HEK293T (cell line): Measurements from ENCODE around the gene ORC2.

Experiments used
- BHLHE40 ChIP-seq: fragments of 450-650 bp; IDR thresholded peaks from 2 replicates; pipeline ENCODE4 v1.6.1; 2016; ENCODE audit warnings: mild to moderate bottlenecking, moderate library complexity, borderline replicate concordance
- ELF4 ChIP-seq: fragments of 450-650 bp; IDR thresholded peaks from 2 replicates; pipeline ENCODE4 v1.6.1; 2017; ENCODE audit warnings: antibody characterized with exemption
- FOXA1 ChIP-seq: fragments of 450-650 bp; IDR thresholded peaks from 2 replicates; pipeline ENCODE4 v1.6.1; 2016; ENCODE audit warnings: mild to moderate bottlenecking
- FOXM1 ChIP-seq: fragments of 450-650 bp; IDR thresholded peaks from 2 replicates; pipeline ENCODE4 v1.6.1; 2017; ENCODE audit warnings: mild to moderate bottlenecking, borderline replicate concordance
- TARDBP ChIP-seq: fragments of 450-650 bp; IDR thresholded peaks from 2 replicates; pipeline ENCODE4 v1.6.1; 2016

GRCh38 chr2:200966770-200967169, 3.3 kb upstream of the ORC2 start:
- TF ChIP-seq BHLHE40 (no peak), ELF4 (no peak), FOXM1 (no peak), TARDBP (no peak), FOXA1 (no peak)
